ENCODE results near the gene CDK15.

CDK15 gene

GRCh38 chr2:201872591-201872990 lies 66.3 kb downstream of the CDK15 start:
- no peak for DNase-seq

- no peak for DNase-seq
Observed at GRCh38 chr2:201879996-201880395, 73.7 kb downstream of the CDK15 start.

DNA sequence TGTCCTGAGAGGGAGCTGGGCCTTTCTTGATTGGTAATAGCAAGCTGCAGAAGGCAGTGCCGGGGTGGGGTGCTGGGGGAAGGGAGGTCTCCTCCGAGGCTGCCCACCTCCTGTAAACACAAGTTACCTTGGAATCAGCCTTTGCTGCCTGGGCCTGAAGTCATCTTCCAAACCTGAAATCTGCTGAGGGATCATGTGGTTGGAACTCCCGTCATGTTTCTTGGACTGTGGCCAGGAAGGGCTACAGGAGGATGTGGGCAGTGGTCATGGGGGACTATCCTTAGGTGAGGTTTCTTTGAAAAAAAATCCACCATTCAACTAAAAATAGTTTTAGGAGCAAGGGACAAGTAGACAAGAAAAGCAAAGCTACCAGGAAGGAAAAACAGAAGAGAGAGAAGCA lies 74.2 kb downstream of the CDK15 start:
- DNase-seq = no peak

GRCh38 chr2:201880993-201881611 lies 74.8 kb downstream of the CDK15 start:
- no peak for DNase-seq

- DNase-seq = no peak
Observed at GRCh38 chr2:201881741-201882140, 75.4 kb downstream of the CDK15 start.

DNA sequence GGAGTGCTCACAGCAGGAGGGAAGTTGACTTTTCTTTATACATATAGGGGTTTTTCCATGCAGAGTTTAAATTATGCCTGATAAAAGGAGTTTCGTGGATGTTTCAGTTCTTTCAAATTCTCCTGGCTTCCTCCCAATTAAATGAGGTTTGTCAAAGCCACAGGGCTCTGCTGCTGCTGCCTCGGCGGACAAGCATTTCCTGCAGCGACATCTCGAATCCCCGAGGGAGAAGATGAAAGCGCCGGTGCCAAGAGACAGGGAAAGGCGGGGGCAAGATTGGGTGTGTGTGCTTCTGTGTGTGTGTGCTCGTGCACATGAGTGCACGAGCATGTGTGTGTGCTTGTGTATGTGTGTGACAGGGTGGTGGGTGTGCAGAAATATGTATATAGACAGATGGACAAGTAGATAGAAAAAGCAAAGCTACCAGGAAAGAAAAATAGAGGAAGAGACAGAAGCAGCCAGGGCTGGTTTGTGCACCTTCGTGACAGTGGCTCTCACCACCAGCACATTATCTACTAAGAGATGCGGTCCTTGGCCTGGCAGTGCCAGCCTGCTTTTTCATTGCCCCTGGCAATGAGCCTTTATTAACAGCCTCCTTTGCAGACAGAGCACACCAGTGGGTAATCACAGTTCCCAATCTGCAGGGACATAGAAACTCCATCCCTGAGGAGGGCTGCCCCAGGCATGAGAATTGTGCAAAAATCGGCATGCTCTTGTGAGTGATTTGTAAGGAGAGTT lies 76.2 kb downstream of the CDK15 start:
- no peak for DNase-seq

- no peak for DNase-seq
Observed at GRCh38 chr2:201883606-201884369, 77.5 kb downstream of the CDK15 start.

GRCh38 chr2:201886504-201886903 lies 80.2 kb downstream of the CDK15 start:
- no peak for DNase-seq

DNA sequence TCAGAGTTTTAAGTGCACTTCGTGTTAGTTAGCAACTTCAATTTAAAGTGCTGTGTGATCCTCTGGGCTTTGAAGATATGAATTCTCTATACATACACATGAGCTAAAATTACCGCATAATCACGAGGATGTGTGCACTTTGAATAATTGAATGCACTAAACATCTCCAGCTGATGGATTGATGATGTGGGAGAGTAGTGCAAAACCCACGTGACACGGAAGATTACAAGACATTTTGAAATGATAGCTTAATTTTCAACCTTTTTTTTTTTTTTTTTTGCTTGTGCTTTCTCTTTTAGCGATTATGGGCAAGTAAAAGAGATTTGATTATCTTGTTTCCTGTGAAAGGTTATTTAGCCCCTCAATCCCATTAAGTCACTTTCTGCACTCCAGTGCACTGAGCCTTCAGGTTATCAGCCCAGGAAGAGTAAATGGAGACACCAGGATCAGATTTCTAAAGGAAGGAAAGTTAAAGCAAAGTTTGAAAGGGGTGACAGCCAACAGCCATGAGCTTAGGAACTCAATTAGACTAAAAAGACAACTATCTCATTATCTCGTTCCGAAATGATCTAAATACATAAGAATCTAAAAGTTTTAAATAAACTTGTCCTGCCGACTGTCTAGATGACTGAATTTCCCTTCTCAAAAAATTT lies 81.6 kb downstream of the CDK15 start:
- no peak for DNase-seq

DNA sequence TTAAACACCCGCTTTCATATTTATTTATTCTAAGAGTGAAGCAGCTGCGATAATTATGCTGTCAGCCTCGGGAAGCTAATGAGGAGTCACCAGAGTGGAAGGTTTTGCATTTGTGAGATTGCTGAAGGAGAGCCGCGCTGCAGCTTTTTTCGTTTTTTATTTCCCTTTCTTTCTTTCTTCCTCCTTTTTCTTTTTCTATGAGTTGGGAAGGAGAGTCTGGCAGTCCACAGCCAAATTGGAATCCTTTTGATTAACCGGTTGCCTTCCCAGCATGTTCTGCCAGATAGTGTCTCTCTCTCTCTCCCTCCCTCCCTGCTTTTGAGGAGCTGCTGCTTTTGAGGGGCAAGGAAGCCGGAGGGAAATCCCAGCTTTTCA lies 82.1 kb downstream of the CDK15 start:
- DNase-seq = no peak

- DNase-seq = no peak
Observed at GRCh38 chr2:201890453-201890852, 84.1 kb downstream of the CDK15 start.

- no peak for DNase-seq
Observed at GRCh38 chr2:201891676-201892075, 85.3 kb downstream of the CDK15 start.

DNA sequence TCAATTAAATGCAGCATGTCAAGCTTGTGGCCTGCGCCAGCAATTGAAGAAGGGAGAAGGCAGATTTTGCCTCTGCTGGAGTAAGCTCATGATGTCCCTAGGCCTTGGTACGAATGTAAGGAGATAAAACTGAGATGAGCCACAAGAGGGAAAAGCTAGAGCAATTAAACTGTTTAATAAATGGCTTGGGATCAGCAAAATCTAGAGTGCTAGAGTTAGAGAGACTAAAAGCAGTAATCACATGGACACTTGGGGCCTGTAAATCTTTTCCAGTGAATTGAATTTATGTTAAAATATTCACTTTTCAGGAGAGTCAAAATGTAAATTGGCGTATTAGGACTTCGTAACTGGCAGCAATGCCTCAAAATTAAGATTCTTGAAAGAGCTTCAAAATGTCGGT lies 86.2 kb downstream of the CDK15 start:
- DNase-seq = no peak

- no peak for DNase-seq
Observed at GRCh38 chr2:201900362-201900761, 94.0 kb downstream of the CDK15 start.

DNA sequence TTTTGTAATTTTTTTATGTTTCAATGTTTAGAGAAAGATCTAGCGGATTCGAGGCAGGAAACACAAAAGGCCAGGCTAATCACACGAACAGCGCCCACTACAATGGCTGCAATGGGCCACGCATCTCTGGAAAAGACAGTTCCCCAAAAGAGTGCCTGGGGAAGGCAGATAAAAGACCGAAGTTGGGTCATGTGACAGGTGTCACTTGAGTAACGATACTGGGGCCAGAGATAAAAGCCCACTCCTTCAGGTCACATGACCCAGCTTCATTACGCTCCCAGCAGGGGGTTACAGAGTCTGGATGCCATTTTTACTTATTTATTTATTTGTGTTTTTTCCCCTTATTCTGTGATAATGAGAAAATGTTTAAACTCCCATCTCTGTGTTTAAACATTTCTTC lies 95.4 kb downstream of the CDK15 start:
- no peak for DNase-seq

GRCh38 chr2:201904538-201905420 lies 98.4 kb downstream of the CDK15 start:
- DNase-seq = no peak

DNA sequence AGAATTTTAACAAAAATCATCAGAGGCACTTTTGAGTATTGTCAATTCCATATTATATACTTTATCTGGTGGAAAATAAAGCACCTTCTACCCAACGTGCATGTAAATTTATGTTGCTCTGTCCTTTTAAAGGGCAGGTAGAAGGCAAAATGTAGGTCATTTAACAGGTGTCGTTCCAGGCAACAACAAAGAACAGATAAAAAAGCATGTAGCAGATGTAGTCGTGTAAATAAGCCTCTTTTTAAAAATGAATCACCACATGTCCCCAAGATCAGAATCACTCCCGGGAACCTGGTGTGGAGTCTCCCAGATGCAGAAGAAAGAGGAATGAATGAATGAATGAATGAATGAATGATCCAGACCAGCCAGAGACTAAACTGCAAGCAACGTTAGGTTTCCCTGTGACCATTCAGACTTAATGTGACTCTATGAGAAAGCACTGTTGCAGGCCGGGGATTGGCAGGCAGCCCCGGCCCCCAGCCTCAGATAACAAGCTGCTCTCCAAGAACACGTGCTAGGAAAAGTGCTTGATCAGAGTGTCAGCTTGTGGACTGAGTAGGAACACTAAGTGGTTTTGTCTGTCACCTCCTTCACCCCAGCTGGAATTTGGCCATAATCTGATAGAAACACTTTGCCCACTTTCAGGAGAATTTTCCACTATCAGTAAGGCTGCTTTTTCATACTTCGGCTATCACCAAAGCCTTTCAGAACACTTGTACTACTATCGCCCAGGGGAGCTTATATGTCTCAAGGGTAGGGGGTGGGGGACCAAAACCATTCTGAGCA lies 100.6 kb downstream of the CDK15 start:
- no peak for DNase-seq

DNA sequence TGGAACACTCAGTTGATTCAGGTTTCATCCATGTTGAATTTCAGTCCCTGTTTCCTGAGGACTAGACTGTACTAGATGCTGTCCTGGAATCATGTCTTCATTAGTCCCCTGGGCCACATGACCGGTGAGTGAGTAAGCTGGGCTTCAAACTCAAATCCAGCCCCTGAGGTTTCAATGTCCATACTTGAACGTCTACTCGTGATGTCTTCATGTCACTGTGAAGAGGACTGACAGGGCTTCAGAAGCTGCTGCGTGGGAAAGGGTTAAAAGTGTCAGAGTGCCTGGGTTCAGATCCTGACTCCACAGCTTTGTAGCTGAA lies 101.2 kb downstream of the CDK15 start:
- no peak for DNase-seq

- no peak for DNase-seq
Observed at GRCh38 chr2:201908901-201909300, 102.6 kb downstream of the CDK15 start.

GRCh38 chr2:201909348-201909747 lies 103.0 kb downstream of the CDK15 start:
- no peak for DNase-seq

- DNase-seq = no peak
Observed at GRCh38 chr2:201909961-201910361, 103.6 kb downstream of the CDK15 start.

DNA sequence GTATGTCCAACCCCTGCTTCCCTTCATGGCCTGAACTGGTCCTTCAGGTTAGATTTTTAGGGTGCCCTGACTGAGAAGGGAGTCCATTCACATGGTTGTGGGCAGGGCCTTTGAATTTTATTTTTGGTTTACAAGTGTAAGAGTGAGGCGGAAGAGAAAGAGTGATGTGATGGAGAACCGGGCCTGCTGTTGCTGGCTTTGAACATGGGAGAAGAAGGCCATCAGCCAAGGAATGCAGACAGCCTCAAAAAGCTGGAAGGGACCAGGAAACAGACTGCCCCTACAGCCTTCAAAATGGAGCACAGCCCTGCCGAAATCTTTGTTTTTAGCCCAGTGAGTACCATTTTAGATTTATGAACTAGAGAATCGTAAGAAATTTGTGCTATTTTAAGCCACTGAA lies 105.0 kb downstream of the CDK15 start:
- DNase-seq = no peak

Measured in effector CD4-positive, alpha-beta T cell (primary cell).